ENCODE measurements around the gene FAT1.

The FAT1 gene

DNA sequence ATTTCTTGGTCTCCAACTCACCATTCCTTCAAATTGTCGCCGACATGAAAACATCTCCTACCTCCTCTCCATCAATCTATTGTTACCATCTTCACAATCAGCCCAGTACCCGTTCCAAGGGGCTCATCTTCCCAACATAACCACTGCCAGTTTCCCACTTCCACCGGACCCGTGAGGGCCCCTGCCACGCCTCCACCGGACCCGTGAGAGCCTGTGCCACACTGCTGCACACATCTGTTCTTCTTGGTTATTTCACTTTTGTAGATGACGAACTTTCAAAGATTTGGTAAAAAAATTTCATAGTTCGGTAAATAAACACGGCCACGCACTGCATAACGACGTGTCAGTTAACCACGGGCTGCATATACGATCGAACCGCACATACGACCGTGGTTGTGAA is 65.0 kb downstream of the FAT1 start:
- no peak for DNase-seq (ENCODE audit: low spot score)

GRCh38 chr4:186657764-186658163 is 65.9 kb downstream of the FAT1 start:
- no peak for DNase-seq (ENCODE audit: low spot score)

DNA sequence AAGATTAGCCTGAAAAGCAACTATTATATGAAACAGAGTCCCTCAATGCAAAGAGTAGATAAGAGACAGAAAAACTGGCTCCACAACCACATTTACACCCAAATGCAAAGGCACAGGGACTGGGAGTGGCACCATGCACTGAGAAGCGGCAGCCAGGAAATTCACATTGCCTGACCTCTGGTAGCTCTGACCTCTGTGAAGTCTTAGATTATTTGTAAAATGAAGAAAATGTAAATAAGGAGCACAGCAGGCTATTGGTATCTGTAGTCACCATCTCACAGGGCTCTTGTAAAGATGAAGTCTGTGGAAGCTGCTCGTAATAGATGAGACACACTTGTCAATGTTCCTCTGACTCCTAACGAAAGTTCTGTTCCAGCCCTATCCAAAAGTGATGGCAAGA is 69.7 kb downstream of the FAT1 start:
- no peak for DNase-seq (ENCODE audit: low spot score)

- no peak for DNase-seq (ENCODE audit: low spot score)
Observed at GRCh38 chr4:186651624-186652023, 72.0 kb downstream of the FAT1 start.

GRCh38 chr4:186651181-186651603 is 72.5 kb downstream of the FAT1 start:
- DNase-seq (ENCODE audit: low spot score), result no peak

DNA sequence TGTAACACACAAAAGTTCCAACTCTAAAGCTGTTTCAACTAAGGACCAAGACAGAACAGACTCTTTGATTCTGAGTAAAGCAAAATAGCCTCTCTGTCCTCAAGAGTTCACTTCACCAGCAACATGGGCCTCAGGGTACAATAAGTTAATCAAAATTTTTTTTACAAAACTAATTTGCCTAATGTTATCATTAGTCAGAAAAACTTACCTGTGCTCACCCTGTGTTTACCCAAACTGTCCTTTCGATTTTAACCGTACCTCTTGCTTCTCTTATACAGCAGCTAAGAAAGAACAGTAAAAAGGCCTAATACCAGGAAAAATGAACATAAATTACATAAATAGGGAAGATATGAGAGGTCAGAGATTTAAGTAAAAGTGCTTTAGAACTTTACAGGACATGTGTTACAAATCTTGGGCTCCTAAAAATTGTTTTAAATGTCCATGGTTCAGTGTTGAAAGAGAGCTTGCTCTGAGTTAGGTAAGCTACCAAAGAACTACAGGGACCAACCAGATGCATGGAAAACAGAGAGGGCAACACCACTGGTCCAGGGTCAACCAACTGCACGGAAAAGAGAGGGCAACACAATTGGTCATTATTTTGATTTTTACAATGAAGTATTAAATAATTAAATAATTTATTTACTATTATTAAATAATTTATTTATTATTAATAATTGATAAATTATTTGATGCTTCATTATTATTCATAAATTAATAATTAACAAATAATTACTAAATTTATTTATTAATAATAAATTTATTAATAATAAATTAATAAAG is 73.1 kb downstream of the FAT1 start:
- DNase-seq (ENCODE audit: low spot score), result no peak

GRCh38 chr4:186647821-186648220 is 75.8 kb downstream of the FAT1 start:
- DNase-seq (ENCODE audit: low spot score), result no peak

DNA sequence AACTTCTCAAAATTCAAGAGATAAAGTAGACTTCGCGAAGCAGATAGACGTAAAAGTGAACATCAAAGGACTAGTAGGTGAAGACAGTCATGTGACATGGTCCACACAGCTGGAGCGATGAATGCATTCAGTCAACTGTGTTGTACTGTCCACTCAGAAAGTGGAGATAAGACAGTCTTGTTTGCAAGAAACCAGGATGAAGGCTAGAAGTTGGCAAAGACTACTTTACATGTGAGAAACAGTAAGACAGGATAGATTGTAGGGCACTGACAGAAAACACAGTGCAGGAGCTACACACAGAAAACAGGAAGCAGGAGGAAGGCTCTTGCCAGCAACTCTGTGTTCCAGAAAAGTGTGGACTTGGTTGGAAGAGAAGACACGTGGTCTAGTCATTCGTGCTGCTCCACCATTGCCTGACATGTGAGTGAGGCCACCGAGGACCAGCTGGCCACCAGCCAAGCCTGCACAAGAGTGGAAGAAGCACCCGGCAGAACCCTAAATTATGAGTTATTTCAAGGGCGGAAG is 78.9 kb downstream of the FAT1 start:
- DNase-seq (ENCODE audit: low spot score), result no peak

GRCh38 chr4:186644311-186644638 is 79.4 kb downstream of the FAT1 start:
- no peak for DNase-seq (ENCODE audit: low spot score)

DNA sequence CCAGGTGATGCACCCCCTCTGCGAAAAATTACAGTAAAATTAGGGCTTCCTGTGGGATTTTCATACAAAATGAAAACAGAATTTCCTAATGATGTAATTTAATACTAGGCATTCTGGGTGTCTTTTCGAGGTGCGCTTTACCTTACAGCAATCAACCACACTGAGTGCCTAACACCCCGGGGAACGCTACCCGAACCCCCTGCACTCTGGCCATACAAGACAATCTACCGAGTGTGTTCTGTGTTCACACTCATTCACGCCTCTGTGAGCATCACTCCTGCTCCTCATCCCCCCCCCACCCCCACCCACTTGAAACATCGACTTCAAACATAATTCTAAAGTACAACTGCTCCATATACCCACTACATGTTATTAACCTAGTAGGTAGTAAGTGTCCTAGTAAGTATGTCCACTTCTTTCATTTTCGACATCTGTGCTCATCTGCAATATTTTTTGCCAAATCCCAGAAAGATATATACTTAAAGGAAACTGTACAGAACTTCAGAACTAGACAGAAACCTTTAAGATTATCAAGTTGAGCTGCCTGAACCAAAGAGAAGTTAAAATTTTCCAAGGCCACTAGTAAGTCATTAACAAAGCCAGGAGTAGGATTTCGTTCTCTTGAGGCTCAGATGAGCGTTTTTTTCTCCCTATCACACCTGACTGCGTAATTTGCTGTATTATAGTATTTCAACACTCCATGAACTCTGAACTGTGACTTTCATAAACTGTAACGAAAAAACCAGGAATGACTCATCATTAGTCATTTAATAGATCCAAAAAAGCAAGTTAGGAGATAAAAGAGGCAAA is 80.0 kb downstream of the FAT1 start:
- no peak for DNase-seq (ENCODE audit: low spot score)

DNA sequence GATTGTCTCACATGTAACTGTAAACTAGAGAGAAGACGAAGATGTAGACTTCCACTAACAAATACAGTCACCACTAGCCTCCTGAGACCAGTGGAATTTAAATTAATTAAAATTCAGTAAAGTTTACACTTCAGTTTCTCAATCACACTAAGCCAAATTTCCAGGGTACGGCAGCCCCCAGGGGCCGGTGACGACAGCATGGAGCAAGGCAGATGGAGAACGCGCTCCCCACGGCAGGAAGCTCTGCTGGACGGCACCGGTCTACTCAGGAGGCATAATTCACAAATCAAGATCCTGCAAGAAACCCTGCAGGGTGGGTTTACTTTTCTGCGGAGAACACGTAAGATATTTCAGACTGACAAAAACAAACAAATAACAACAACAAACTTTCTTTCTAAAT is 80.7 kb downstream of the FAT1 start:
- no peak for DNase-seq (ENCODE audit: low spot score)

DNA sequence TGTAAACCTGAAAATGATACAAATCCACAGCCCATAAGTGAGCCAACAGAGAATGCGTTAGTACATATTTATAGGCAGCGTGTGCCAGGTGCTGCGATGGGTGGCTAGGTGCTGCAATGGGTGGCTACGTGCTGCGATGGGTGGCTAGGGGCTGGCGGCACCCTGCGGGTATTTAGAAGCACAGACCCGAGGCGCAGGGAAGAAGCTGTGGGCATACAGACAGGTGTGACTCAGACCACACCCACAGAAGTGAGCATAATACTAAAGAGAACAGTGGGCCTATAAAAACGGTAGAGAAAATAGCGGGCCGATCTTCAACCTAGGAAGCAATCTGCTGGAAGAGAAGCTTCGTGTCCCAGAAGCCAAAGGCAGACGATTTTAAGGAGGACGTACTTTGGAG is 81.1 kb downstream of the FAT1 start:
- no peak for DNase-seq (ENCODE audit: low spot score)

DNA sequence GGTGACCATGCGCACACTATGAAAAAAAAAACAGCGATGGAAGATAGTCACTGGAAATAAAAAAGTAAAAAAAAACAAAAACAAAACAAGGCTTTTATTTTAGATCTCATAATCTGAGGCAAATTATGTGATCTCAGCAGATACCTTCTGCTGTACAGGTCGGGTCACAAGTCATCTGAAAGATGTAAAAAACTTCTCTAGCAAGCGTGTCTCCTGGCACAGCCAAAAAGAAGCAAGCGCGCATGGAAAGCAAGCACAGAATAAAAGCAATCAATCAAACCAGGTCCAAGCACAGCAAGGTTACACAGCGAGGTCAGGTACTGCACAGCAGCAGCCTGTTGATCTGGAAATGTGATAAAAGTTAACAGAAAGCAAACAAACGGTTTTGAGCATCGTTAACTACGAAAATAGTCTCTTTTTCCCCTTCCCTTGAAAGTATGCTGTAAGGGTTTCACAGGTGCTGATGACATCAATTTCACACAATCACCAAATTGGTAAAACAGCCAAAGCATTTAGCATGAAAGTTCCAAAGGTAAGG is 89.0 kb downstream of the FAT1 start:
- DNase-seq (ENCODE audit: low spot score), result no peak

- DNase-seq (ENCODE audit: low spot score), result no peak
Observed at GRCh38 chr4:186633844-186634243, 89.8 kb downstream of the FAT1 start.

- no peak for DNase-seq (ENCODE audit: low spot score)
Observed at GRCh38 chr4:186630128-186630527, 93.5 kb downstream of the FAT1 start.

DNA sequence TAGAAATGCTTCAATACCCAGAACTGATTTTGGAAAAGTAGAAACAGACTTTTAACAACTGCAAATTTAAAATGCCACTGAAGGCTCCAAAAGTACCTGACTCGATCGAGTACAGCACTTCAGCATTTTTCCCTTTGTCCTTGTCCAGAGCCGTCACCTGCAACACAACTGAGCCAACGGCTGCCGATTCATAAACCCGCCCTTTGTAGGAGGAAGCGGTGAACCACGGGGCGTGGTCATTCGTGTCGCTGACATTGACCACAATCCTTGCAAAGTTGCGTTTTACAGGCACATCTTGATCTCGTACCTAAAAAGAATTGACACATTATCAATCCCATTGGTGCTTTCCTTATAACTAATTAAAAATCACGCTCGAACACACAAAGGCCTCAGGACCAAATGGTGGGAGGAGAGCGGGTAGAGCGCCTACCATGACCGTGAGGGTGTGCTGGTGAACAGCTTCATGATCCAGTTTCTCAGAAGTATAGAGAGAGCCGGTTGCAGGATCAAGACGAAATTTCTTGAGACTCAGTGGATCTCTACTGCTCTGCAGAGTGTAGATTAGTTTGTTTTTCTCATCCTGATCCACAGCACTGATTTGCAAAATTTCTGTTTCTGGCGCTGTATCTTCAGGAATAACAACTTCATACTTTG is 95.5 kb downstream of the FAT1 start:
- DNase-seq (ENCODE audit: low spot score), result peak; percentile 17

- peak; percentile 3 for DNase-seq (ENCODE audit: low spot score)
Observed at GRCh38 chr4:186627226-186627865, 96.3 kb downstream of the FAT1 start.

GRCh38 chr4:186624951-186625350 is 98.7 kb downstream of the FAT1 start:
- DNase-seq (ENCODE audit: low spot score), result no peak

DNA sequence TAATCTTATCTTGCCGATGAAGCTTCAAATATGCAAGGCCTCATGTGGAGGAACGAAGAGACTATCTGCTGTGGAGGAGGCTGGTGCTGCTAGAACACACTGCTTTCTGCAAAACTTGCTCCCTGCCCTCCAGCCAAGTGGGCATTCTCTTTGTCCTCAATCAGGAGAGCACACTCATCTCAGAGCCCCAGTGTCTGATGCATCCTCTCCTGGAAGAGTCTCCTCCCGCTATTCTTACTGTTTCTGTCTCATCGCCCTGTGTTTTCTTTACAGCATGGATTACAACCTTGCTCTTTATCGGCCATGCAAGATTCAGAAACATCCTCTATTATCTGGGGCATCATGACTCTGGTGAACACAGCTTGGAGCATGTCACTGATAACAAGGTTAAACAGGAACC is 100.1 kb downstream of the FAT1 start:
- no peak for DNase-seq (ENCODE audit: low spot score)

GRCh38 chr4:186622788-186623464 is 100.7 kb downstream of the FAT1 start:
- no peak for DNase-seq (ENCODE audit: low spot score)

DNA sequence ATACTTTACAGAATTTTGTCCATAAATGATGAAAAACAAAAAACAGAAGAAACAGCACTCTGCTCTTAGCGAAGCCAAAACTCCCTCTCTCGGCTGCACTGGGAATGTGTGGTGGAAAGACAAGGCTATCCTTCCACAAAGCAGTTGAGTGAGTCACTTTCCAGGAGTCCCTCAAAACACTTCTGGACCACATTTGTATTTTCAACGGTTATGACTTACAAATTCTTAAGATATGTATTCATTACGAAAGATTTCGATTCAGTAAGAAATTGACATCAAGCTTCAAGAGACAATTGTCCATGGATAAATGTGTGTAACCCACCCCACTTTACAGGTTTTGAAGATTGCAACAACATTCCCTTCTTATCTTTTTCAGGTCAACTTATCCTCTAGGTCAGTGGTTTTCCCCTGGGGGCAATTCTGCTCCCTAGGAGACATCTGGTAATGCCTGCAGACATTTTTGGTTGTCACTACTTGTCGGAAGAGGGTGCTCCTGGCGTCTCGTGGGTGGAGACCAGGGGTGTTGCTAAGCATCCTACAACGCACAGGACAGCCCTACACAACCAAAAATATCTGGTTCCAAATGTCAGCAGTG is 101.6 kb downstream of the FAT1 start:
- DNase-seq (ENCODE audit: low spot score), result no peak

All from activated CD4-positive, alpha-beta T cell treated with anti-CD3 and anti-CD28 coated beads, Interleukin-2, Interleukin-4, amounts not matched to agents 100 ng/mL and 50 ng/mL, durations not matched to agents 16 hours and 8 hours (primary cell).